SK-N-SH (cell line): ENCODE results near the gene COQ9.

ENCODE experiments used
- CHD2 ChIP-seq: fragments of 150-350 bp; IDR thresholded peaks from 2 replicates; pipeline ENCODE4 v1.6.1; 2018; ENCODE audit warnings: low read length; ENCODE audit not compliant: partially characterized antibody
- CTCF ChIP-seq: fragments of 200-600 bp; sonication (generic); IDR thresholded peaks from 2 replicates; pipeline ENCODE4 v1.6.1; 2017; ENCODE audit warnings: antibody characterized with exemption, mild to moderate bottlenecking, moderate library complexity
- ELF1 ChIP-seq: IDR thresholded peaks from 2 replicates; pipeline ENCODE4 v1.4.0; 2012
- FOXM1 ChIP-seq: IDR thresholded peaks from 2 replicates; pipeline ENCODE4 v1.4.0; 2012; ENCODE audit warnings: low read depth, mild to moderate bottlenecking
- GABPA ChIP-seq: IDR thresholded peaks from 2 replicates; pipeline ENCODE4 v1.4.0; 2012; ENCODE audit warnings: low read depth, mild to moderate bottlenecking
- JUND ChIP-seq: IDR thresholded peaks from 2 replicates; pipeline ENCODE4 v1.4.0; 2012
- MAX ChIP-seq: IDR thresholded peaks from 2 replicates; pipeline ENCODE4 v1.4.0; 2012; ENCODE audit warnings: low read depth
- POLR2AphosphoS5 ChIP-seq: IDR thresholded peaks from 2 replicates; pipeline ENCODE4 v1.6.1; 2012; ENCODE audit warnings: low read depth, low read length
- RAD21 ChIP-seq: IDR thresholded peaks from 2 replicates; pipeline ENCODE4 v1.6.1; 2012; ENCODE audit warnings: mild to moderate bottlenecking, low read length
- REST ChIP-seq: IDR thresholded peaks from 2 replicates; pipeline ENCODE4 v1.6.1; 2012; ENCODE audit warnings: mild to moderate bottlenecking, low read depth, low read length, moderate library complexity
- RFX5 ChIP-seq: IDR thresholded peaks from 2 replicates; pipeline ENCODE4 v1.6.1; 2012; ENCODE audit warnings: mild to moderate bottlenecking, improper control_type of control experiment, low read length
- RXRA ChIP-seq: IDR thresholded peaks from 2 replicates; pipeline ENCODE4 v1.4.0; 2012; ENCODE audit warnings: low read depth, mild to moderate bottlenecking, borderline replicate concordance
- TAF1 ChIP-seq: IDR thresholded peaks from 2 replicates; pipeline ENCODE4 v1.6.1; 2012; ENCODE audit warnings: low read depth, mild to moderate bottlenecking, low read length, moderate library complexity, borderline replicate concordance
- TEAD4 ChIP-seq: IDR thresholded peaks from 2 replicates; pipeline ENCODE4 v1.4.0; 2012; ENCODE audit warnings: mild to moderate bottlenecking, borderline replicate concordance; ENCODE audit not compliant: insufficient read depth

- TF ChIP-seq CTCF (no peak), POLR2AphosphoS5 (no peak), ELF1 (no peak), MAX (no peak), CHD2 (no peak), RFX5 (no peak), FOXM1 (no peak), REST (no peak), TEAD4 (no peak), RAD21 (no peak), TAF1 (no peak), JUND (no peak), RXRA (no peak), GABPA (no peak)
These were observed 37.3 kb downstream of the COQ9 start for GRCh38 chr16:57484515-57485005.
